GM23338 (cell line): Measurements from ENCODE around the gene PGP. TPM values are rescaled to one million over a fixed set of nuclear protein-coding genes. Genes with fewer than 3 reads are reported as not detected.

Source experiments
- ATAC-seq: fragments of 200-7000 bp; cut with Tn5 transposase; 3 replicates; pipeline ENCODE4 v1.9.1; 2020
- DNase-seq: peaks from one replicate; pipeline ENCODE4 v3.0.0-alpha.2; 2015; ENCODE audit warnings: low spot score
- H2AFZ ChIP-seq: fragments of 200-600 bp; sonication (generic); 2 replicates; pipeline ENCODE4 v1.8.0; 2016; ENCODE audit warnings: antibody characterized with exemption, mild to moderate bottlenecking, moderate library complexity
- H3F3A ChIP-seq: fragments of 200-600 bp; sonication (generic); replicated peaks from 2 replicates; pipeline ENCODE4 v1.8.0; 2017; ENCODE audit warnings: antibody characterized with exemption, mixed run types, low read depth
- H3K27ac ChIP-seq: fragments of 200-600 bp; sonication (generic); 2 replicates; pipeline ENCODE4 v1.6.1; 2016; ENCODE audit warnings: low read depth
- H3K27me3 ChIP-seq: fragments of 200-600 bp; sonication (generic); 2 replicates; pipeline ENCODE4 v1.8.0; 2016; ENCODE audit warnings: mild to moderate bottlenecking, mixed run types, moderate library complexity; ENCODE audit not compliant: insufficient read depth
- H3K36me3 ChIP-seq: fragments of 200-600 bp; sonication (generic); 2 replicates; pipeline ENCODE4 v1.8.0; 2016; ENCODE audit warnings: mild to moderate bottlenecking; ENCODE audit not compliant: insufficient read depth
- H3K4me1 ChIP-seq: fragments of 200-600 bp; sonication (generic); 2 replicates; pipeline ENCODE4 v1.8.0; 2016; ENCODE audit warnings: mild to moderate bottlenecking, moderate library complexity; ENCODE audit not compliant: insufficient read depth
- H3K4me2 ChIP-seq: fragments of 200-600 bp; sonication (generic); 2 replicates; pipeline ENCODE4 v1.7.1; 2017; ENCODE audit warnings: mixed run types
- H3K4me3 ChIP-seq: fragments of 200-600 bp; sonication (generic); 2 replicates; pipeline ENCODE4 v1.6.1; 2016; ENCODE audit warnings: mixed run types
- H3K79me2 ChIP-seq: fragments of 200-600 bp; sonication (generic); replicated peaks from 2 replicates; pipeline ENCODE4 v1.8.0; 2017; ENCODE audit warnings: mild to moderate bottlenecking; ENCODE audit not compliant: insufficient read depth
- H3K9me2 ChIP-seq: fragments of 200-600 bp; sonication (generic); 2 replicates; pipeline ENCODE4 v1.8.0; 2017; ENCODE audit not compliant: insufficient read depth
- H4K20me1 ChIP-seq: fragments of 200-600 bp; sonication (generic); replicated peaks from 2 replicates; pipeline ENCODE4 v1.8.0; 2017; ENCODE audit warnings: mild to moderate bottlenecking; ENCODE audit not compliant: insufficient read depth
- H3K27ac Mint-ChIP-seq: 2 replicates; pipeline ENCODE4 v1.8.0; 2020; ENCODE audit warnings: inconsistent platforms, mild to moderate bottlenecking, moderate library complexity, mixed read lengths
- H3K27me3 Mint-ChIP-seq: 3 replicates; pipeline ENCODE4 v1.8.0; 2022; ENCODE audit warnings: low read depth, mild to moderate bottlenecking, moderate library complexity, mixed read lengths, inconsistent platforms; ENCODE audit not compliant: insufficient read depth, poor library complexity
- H3K36me3 Mint-ChIP-seq: 3 replicates; pipeline ENCODE4 v1.8.0; 2021; ENCODE audit warnings: low read depth, mild to moderate bottlenecking, inconsistent platforms, moderate library complexity, mixed read lengths
- H3K4me1 Mint-ChIP-seq: 3 replicates; pipeline ENCODE4 v1.8.0; 2020; ENCODE audit warnings: mild to moderate bottlenecking, inconsistent platforms, mixed read lengths
- H3K4me3 Mint-ChIP-seq: 3 replicates; pipeline ENCODE4 v1.8.0; 2021; ENCODE audit warnings: moderate library complexity, mild to moderate bottlenecking, inconsistent platforms, mixed read lengths
- H3K9me3 Mint-ChIP-seq: 3 replicates; pipeline ENCODE4 v1.8.0; 2020; ENCODE audit warnings: moderate library complexity, mild to moderate bottlenecking, inconsistent platforms, mixed read lengths
- CREB1 ChIP-seq: fragments of 250-450 bp; sonication (Bioruptor Pico); IDR thresholded peaks from 2 replicates; pipeline ENCODE4 v1.5.0; 2020; ENCODE audit warnings: low read depth, mild to moderate bottlenecking, moderate library complexity
- CTCF ChIP-seq, 2 experiments: fragments of 200-600 bp in 1 of 2; sonication (generic) in 1 of 2; conservative IDR thresholded peaks; 2 replicates each; pipeline versions ENCODE4 v1.5.1 to v1.6.1; 2016 to 2017; ENCODE audit warnings: antibody characterized with exemption in 2 of 2, low read depth in 2 of 2, mild to moderate bottlenecking in 2 of 2, moderate library complexity in 1 of 2
- ETS1 ChIP-seq: IDR thresholded peaks from 2 replicates; pipeline ENCODE4 v1.6.1; 2016; ENCODE audit warnings: antibody characterized with exemption
- EZH2 ChIP-seq: fragments of 200-600 bp; sonication (generic); IDR thresholded peaks from one replicate; pipeline ENCODE4 v1.8.0; 2017; ENCODE audit warnings: antibody characterized with exemption, mild to moderate bottlenecking, low read depth; ENCODE audit not compliant: unreplicated experiment
- EZH2phosphoT487 ChIP-seq: fragments of 200-600 bp; sonication (generic); IDR thresholded peaks from one replicate; pipeline ENCODE4 v1.8.1; 2018; ENCODE audit warnings: antibody characterized with exemption; ENCODE audit not compliant: unreplicated experiment
- JUNB ChIP-seq: IDR thresholded peaks from one replicate; pipeline ENCODE4 v1.6.1; 2016; ENCODE audit warnings: antibody characterized with exemption; ENCODE audit not compliant: unreplicated experiment
- REST ChIP-seq: IDR thresholded peaks from one replicate; pipeline ENCODE4 v1.6.1; 2018; ENCODE audit warnings: antibody characterized with exemption; ENCODE audit not compliant: unreplicated experiment
- STAT1 ChIP-seq: IDR thresholded peaks from one replicate; pipeline ENCODE4 v1.6.1; 2016; ENCODE audit warnings: antibody characterized with exemption; ENCODE audit not compliant: unreplicated experiment
- ZNF114 ChIP-seq: fragments of 250-450 bp; sonication (Bioruptor Pico); IDR thresholded peaks from 2 replicates; pipeline ENCODE4 v1.5.0; 2020; ENCODE audit warnings: mild to moderate bottlenecking, moderate library complexity
- ZNF331 ChIP-seq: fragments of 250-450 bp; sonication (Bioruptor Pico); IDR thresholded peaks from 2 replicates; pipeline ENCODE4 v1.5.0; 2020; ENCODE audit warnings: low read depth, mild to moderate bottlenecking, moderate library complexity
- ZNF462 ChIP-seq: fragments of 250-450 bp; sonication (Bioruptor Pico); IDR thresholded peaks from 2 replicates; pipeline ENCODE4 v1.5.0; 2020; ENCODE audit warnings: mild to moderate bottlenecking, moderate library complexity
- polyA plus RNA-seq: library from polyadenylated mRNA; unstranded; fragments of >200 nt; fragmentation: Nextera tagmentation; extraction: Ambion mirVana; gene quantifications from 2 replicates; pipeline ENCODE4 v1.2.1, GENCODE V29; 2016
- total RNA-seq: library from RNA; depleted of rRNA; stranded (reverse); fragments of >200 nt; shearing (Covaris generic); gene quantifications from 2 replicates; pipeline ENCODE4 v1.2.3, GENCODE V29; 2014

PGP gene
- total and polyA plus RNA-seq, 2 experiments from 2014 or later = 44.4 to 80.3 TPM

- H3K79me2 ChIP-seq = peaks cover 40% of the 10 kb centered on the region
- H3K4me3 ChIP-seq = no peak overlapping the region
- H3F3A ChIP-seq = peaks cover 3% of the 10 kb centered on the region; the same call in 1 of the 2 replicates
- Mint-ChIP-seq H3K27me3 (peaks cover 17% of the 10 kb centered on the region), H3K27ac (no peak overlapping the region), H3K4me1 (no peaks in the 10 kb centered on the region; the same call in 2 of the 3 replicates), H3K4me3 (no peak overlapping the region), H3K36me3 (peaks cover 6% of the 10 kb centered on the region; the same call in 2 of the 3 replicates), H3K9me3 (no peaks in the 10 kb centered on the region)
- H2AFZ ChIP-seq = no peak overlapping the region
- TF ChIP-seq EZH2phosphoT487 = no peak
- TF ChIP-seq REST = no peak
- no peak for TF ChIP-seq CREB1 (CRISPR knock-in tag)
- TF ChIP-seq ETS1 = no peak
- TF ChIP-seq ZNF114 (CRISPR knock-in tag) = no peak
- TF ChIP-seq ZNF331 (CRISPR knock-in tag) = no peak
- TF ChIP-seq STAT1 = no peak
- TF ChIP-seq EZH2 = no peak
- no peak for TF ChIP-seq ZNF462 (CRISPR knock-in tag)
- TF ChIP-seq JUNB = no peak
- no peak for TF ChIP-seq CTCF (conservative IDR thresholded peaks at IDR 0.05; ENCODE audit: low read depth in 2 of 2)
- 0 out of 2 replicates have a peak, but pooled peaks cover 5% of the 10 kb centered on the region for H3K36me3 ChIP-seq
- peaks cover 5% of the 10 kb centered on the region for H4K20me1 ChIP-seq
- DNase-seq (no peak), ATAC-seq (no peak)
- no peak overlapping the region for H3K27ac ChIP-seq
- H3K4me1 ChIP-seq = no peaks in the 10 kb centered on the region; the same call in 1 of the 2 replicates
- H3K27me3 ChIP-seq = no peaks in the 10 kb centered on the region
- H3K9me2 ChIP-seq = no peaks in the 10 kb centered on the region
- H3K4me2 ChIP-seq = no peak overlapping the region
These were observed 14.5 kb upstream of the PGP start for GRCh38 chr16:2229091-2229490.
